ENCODE measurements around the gene NUBP2.

NUBP2 gene

DNA sequence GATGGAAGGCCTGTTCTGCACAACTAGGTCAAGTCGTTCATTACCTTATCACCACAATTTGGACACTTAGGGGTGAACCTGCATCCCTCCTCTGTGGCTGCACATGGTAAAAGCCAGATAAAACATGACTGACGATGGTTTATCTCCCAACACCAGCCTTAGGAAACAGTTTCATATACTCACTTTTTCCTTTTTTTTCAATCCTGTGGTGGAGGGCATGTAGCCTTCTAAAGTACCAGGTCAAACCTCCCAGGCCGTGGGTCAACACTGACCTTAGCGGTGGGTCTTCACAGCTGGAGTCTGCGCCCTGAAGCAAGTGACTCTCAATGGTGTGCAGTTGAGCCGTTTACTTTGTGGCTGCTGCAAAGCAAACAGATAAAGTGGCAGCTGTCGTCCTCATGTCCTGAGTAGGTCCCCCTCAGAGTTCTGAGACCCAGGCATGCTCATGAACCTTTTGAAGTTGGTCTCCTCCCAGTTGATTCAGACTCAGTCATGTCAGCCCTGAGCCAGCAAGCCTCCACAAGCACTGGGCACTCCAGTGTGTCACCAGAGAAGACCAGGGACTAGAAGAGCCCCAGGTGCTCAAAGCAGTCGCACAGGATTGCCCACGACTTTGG, 50.2 kb downstream of the NUBP2 start:
- no peak for DNase-seq

DNA sequence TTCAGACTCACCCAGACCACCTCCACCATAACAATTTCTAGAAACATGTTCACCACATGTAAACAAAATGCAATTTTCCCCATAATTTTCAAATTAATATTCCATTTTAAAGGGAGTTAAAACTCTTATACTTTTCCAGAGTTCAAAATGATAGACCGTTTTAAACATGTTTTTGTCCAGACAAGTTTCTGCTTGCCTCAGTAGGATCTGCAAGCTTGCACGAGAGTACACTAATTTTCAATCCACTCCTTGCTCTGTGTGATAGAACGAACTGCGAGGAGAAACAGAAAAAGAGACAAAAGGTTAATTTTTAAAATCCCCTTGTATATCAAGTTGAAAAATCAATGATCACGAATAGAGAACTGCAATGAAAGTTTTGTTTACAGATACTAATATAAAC, 51.3 kb downstream of the NUBP2 start:
- DNase-seq = no peak

All from activated CD8-positive, alpha-beta memory T cell treated with anti-CD3 and anti-CD28 coated beads, Interleukin-2, amount 50 U/mL, for 48 hours (primary cell).